Aorta (tissue), 5 donors: Measurements from ENCODE around the gene MAD2L2. TPM values are rescaled to one million over a fixed set of nuclear protein-coding genes. Genes with fewer than 3 reads are reported as not detected.

Experiments
- ATAC-seq: fragments of 200-7000 bp; cut with Tn5 transposase; one replicate; pipeline ENCODE4 v1.9.1; 2022; ENCODE audit warnings: moderate library complexity; ENCODE audit not compliant: low FRiP score
- DNase-seq, 2 donors: peaks; one replicate each; pipeline ENCODE4 v3.0.0-alpha.2; 2020
- H3K27ac ChIP-seq, 2 donors: one replicate each; pipeline ENCODE4 v1.5.1; 2013; ENCODE audit warnings: low read length in 2 of 2, mild to moderate bottlenecking in 2 of 2, moderate library complexity in 2 of 2, control low read depth in 1 of 2, inconsistent platforms in 1 of 2, low read depth in 1 of 2
- H3K27me3 ChIP-seq, 2 donors: one replicate each; pipeline ENCODE4 v1.6.1; 2013; ENCODE audit warnings: control low read depth in 1 of 2, low read length in 1 of 2, mild to moderate bottlenecking in 1 of 2, moderate library complexity in 1 of 2; ENCODE audit not compliant: insufficient read depth in 2 of 2, control insufficient read depth in 1 of 2
- H3K36me3 ChIP-seq, 2 donors: one replicate each; pipeline ENCODE4 v1.6.1; 2013; ENCODE audit warnings: control low read depth in 1 of 2, low read length in 1 of 2, mild to moderate bottlenecking in 1 of 2; ENCODE audit not compliant: insufficient read depth in 2 of 2, control insufficient read depth in 1 of 2
- H3K4me1 ChIP-seq, 2 donors: one replicate each; pipeline ENCODE4 v1.6.1; 2013; ENCODE audit warnings: low read length in 2 of 2, control low read depth in 1 of 2, mild to moderate bottlenecking in 1 of 2, moderate library complexity in 1 of 2; ENCODE audit not compliant: insufficient read depth in 2 of 2, control insufficient read depth in 1 of 2
- H3K4me3 ChIP-seq, 2 donors: one replicate each; pipeline ENCODE4 v1.5.1; 2013; ENCODE audit warnings: low read length in 2 of 2, control low read depth in 1 of 2, mild to moderate bottlenecking in 1 of 2
- H3K9me3 ChIP-seq: one replicate; pipeline ENCODE4 v1.6.1; 2013; ENCODE audit warnings: mild to moderate bottlenecking, low read length; ENCODE audit not compliant: control insufficient read depth
- WGBS, 2 donors: extraction: QIAGEN DNeasy Blood & Tissue Kit; methylation state at CpG; one replicate each; pipeline ENCODE4 v1.1.7; 2013; 5-methylcytosine and 5-hydroxymethylcytosine counted together
- intact Hi-C, 2 donors: fragments of 100-400 bp; cut with DNase I; formaldehyde crosslinking; loops; one replicate each; pipeline versions ENCODE4 v1.14.2 to v1.15.0; 2022
- polyA plus RNA-seq, 2 donors: library from polyadenylated mRNA; stranded (reverse); fragments of 200-250 nt; gene quantifications; one replicate each; pipeline ENCODE4 v1.2.3, GENCODE V29; 2013
- total RNA-seq, 2 donors: library from RNA; stranded (reverse); fragmentation: NEBNext Ultra II Directional; extraction: Animal tissue kit (Norgen Biotek cat#: 25700); gene quantifications; one replicate each; pipeline ENCODE4 v1.2.1, GENCODE V29; 2021
- donor health status: healthy with polysubstance abuse.
- donor health status: Bipolar disorder and iron deficiency.
- donor health status: DM: no; HTN: no; CAD: no.
- donor health status: DM: no; HTN: no; CAD: no.
- donor health status: DM: yes; HTN: yes; CAD: no.

MAD2L2 gene
- total and polyA plus RNA-seq, 4 donors: 23.4 to 41.8 (median 24.6) TPM

DNA sequence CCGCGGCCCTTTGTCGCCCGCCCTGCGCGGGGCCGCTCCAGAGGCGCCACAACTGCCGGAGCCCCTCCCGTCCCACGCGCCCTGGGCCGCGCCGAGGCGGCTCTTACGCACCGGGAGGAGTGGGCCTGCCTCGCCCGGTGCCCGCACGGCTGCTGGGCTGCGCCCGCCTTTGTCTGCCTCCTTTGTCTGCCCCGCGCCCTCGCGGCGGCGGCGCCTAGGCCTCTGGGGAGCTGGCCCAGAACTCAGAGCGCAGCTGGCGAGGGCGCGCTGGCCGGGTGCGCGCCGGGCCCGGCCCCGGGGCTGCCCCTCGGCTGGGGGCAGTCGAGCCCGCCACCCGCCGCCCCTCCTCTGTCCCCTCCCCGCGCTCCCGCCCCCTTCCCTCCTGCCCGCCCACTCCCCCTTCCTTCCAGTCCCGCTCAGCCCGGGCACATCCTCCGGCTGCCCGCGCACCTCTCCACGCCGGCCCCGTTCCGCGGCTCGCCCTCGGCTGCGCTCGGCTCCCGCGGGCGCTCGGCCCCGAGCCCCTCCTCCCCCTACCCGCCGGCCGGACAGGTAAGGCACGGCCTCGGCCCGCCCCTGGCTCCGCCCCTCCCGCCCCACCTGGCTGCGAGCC, 10.5 kb upstream of the MAD2L2 start, which contains the start of gene DRAXIN:
TSS of gene DRAXIN (plus strand) at position 409 of the 613 bp plus-strand sequence. CDS start 14,549 bp downstream, outside the sequence.
- no peaks in the 10 kb centered on the region for H3K9me3 ChIP-seq
- H3K4me3 ChIP-seq: no peak within 1 kb of the TSS
- WGBS, 2 donors: 0 to 1% methylated on average over 32 to 78 of the region's 78 CpGs
- no peaks in the 10 kb centered on the region for H3K36me3 ChIP-seq
- intact Hi-C loops: no loop called here
- H3K27me3 ChIP-seq: no peaks in the 10 kb centered on the region
- ATAC-seq (no peak), DNase-seq (no peak)
- H3K27ac ChIP-seq: no peak within 1 kb of the TSS
- H3K4me1 ChIP-seq: no peaks in the 10 kb centered on the region

DNA sequence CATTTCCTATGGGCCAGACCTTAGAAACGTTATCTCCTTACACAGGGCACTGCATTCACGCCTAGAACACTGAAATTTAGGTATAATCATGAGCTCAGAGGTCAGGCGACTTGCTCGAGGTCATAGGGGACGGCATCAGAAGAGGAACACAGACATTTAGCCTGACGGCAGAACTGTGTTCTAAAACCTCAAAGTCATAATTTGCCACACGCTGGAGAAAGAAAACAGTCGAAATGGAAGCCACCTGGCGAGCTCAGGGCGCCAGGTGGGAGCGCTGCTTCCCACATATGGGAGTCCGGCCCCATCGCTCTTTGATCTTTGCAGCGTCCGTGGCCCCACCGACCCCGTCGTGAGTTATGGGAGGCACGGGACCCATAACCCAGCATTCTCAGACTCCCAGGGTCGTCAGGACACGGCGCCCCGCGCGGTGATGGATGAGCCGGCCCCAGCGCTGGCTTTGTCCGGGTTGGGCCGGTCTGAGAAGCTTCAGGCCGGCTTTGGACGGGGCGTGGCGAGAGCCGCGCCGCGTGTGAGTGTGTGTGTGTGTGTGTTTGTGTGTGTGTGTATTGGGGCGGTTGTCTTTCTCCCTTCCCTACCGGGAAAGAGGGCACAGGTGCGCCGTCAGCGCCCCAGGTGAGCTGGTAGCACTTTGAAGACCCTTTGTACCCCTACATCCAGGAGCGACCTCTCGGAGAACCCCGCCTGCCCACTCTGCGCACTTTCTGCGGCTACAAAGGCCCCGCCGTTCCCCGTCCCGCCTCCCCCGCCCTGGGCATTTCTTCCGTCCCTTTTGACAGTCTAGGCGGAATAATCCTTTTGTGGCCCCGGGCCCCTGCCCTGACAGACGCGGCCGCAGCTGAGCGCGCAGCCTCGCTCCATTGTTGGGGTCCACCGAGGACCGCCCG, 9.7 kb upstream of the MAD2L2 start:
- intact Hi-C loops: no loop called here
- no peak overlapping the region for H3K27ac ChIP-seq
- no peaks in the 10 kb centered on the region for H3K27me3 ChIP-seq
- H3K36me3 ChIP-seq: no peaks in the 10 kb centered on the region
- DNase-seq: no peak
- no peaks in the 10 kb centered on the region for H3K9me3 ChIP-seq
- no peak for ATAC-seq
- H3K4me3 ChIP-seq: no peak overlapping the region
- WGBS, 2 donors: 8 to 12% methylated on average over 59 to 64 of the region's 64 CpGs
- no peaks in the 10 kb centered on the region for H3K4me1 ChIP-seq

DNA sequence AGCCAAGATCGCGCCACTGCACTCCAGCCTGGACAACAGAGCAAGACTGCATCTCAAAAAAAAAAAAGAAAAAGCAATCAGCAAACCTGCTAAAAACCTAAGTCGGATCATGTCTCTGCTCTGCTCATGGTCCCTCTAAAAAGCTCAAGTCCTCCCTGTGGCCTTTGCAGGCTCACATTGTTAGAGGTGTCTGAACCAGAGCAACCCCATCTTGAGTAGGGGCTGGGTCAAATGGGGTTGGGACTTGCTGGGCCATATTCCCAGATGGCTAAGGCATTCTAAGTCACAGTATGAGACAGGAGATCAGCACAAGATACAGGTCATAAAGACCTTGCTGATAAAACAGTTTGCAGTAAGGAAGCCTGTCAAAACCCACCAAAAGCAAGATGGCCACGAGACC, 7.6 kb upstream of the MAD2L2 start:
- DNase-seq (no peak), ATAC-seq (no peak)
- intact Hi-C loops: no loop called here
- H3K36me3 ChIP-seq: no peaks in the 10 kb centered on the region
- H3K27ac ChIP-seq: no peak overlapping the region
- H3K4me3 ChIP-seq: no peak overlapping the region
- H3K27me3 ChIP-seq: no peaks in the 10 kb centered on the region
- H3K4me1 ChIP-seq: no peaks in the 10 kb centered on the region
- WGBS, 2 donors: 96 to 97% methylated on average over 4 of the region's 4 CpGs
- H3K9me3 ChIP-seq: no peaks in the 10 kb centered on the region

DNA sequence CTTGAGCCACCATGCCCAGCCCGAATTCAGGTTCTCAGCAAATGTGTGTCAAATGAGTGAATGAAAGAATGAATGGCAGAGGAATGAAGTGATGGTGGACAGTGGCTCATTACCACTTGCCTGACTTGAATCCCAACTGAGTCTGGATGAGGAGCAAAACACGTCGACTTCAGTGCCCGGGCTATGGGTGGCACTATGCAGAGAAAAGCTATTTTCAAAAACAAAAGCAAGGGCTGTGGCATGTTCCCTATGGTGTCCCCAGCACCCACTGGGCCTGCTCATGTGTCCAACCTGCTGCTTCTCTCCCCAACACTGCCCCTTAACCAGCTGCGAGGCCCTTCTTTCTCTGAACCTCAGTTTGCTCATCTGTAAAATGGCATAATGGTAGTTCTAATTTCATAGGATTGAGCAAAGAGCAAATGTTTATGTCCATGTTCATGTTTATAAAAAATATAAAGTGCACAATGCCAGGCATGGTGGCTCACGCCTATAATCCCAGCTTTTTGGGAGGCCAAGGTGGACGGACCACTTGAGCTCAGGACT, 4.3 kb upstream of the MAD2L2 start:
- Histone ChIP-seq H3K4me1 (no peaks in the 10 kb centered on the region), H3K36me3 (no peaks in the 10 kb centered on the region), H3K9me3 (no peaks in the 10 kb centered on the region), H3K4me3 (no peak overlapping the region), H3K27ac (no peak overlapping the region), H3K27me3 (no peaks in the 10 kb centered on the region)
- WGBS, 2 donors: 90% methylated on average over 7 of the region's 7 CpGs
- ATAC-seq (no peak), DNase-seq (no peak)
- intact Hi-C loops: no loop called here

DNA sequence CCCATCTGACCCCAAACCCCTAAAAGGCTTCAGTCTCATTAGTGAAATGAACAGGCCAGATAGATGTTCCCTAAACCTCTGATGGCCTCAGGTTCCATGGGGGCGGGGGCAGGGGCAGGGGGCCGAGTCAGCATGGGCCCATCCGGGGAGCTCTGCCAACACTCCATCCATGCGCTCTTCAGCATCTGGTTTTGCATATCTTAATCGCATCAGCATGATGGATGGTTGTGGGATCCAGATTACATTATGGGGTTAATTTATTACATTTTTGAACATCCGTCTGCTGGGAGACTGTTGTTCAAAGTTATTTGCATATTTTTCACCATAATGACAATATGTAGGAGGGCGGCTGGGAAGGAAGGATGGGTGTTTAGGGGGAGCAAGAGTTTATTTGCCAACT, 3.1 kb upstream of the MAD2L2 start:
- Histone ChIP-seq H3K9me3 (no peaks in the 10 kb centered on the region), H3K27ac (no peak overlapping the region), H3K4me3 (no peak overlapping the region), H3K36me3 (no peaks in the 10 kb centered on the region), H3K27me3 (no peaks in the 10 kb centered on the region), H3K4me1 (no peaks in the 10 kb centered on the region)
- DNase-seq (no peak), ATAC-seq (no peak)
- intact Hi-C loops: loop anchor here in 1 of 2 donors (5.0 kb wide), 1 partner anchor 103 kb away; no protein-coding TSS in a partner anchor
- WGBS, 2 donors: 69 to 70% methylated on average over 7 of the region's 7 CpGs

DNA sequence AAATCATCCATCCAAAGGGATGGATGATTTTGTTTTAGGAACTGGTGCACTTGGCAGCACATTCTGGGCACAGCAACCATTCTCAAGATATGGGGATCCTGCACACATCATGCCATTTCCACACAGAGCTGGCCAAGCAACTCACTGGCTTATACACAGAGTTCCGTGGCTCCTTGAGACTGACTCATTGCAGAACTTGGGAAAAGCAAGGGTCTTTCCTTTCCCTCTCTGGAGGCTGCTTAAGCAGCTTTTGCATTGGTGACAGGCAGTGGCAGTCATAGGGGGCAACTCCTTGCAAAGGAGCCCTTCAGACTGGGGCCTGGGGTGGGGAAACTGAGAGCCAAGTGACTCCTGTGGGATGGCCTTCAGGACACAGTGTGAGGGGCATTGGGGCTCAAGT, 1.9 kb upstream of the MAD2L2 start:
- no peak overlapping the region for H3K27ac ChIP-seq
- H3K4me3 ChIP-seq: no peak overlapping the region
- DNase-seq (no peak), ATAC-seq (no peak)
- H3K36me3 ChIP-seq: no peaks in the 10 kb centered on the region
- no peaks in the 10 kb centered on the region for H3K9me3 ChIP-seq
- H3K27me3 ChIP-seq: no peaks in the 10 kb centered on the region
- H3K4me1 ChIP-seq: no peaks in the 10 kb centered on the region
- intact Hi-C loops: loop anchor here in 1 of 2 donors (5.0 kb wide), 1 partner anchor 105 kb away; no protein-coding TSS in a partner anchor
- 8 to 14% methylated on average over 1 of the region's 1 CpG for WGBS, 2 donors

DNA sequence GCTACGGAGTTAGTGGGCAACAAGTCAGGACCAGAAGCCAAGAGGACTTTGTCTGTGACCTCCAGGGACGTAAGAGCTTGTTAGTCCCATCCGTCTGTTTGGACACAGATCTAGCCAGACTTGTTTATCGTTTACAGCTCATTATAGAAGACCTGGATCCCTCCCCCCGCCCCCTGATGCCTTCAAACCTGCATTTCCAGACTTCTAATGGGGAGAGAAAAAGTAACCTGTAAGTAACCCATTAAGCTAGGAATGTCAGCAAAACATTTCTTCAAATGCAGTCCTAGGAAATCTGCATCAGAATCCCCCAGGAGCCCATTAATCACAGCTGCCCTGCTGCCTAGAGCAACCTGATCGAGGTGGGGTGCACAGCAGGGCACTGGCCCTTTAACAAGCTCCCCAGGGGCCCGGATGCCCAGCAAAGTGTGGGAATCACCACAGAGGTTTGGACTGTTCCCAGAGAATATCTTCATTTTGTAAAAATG, 1.4 kb upstream of the MAD2L2 start:
- 39 to 46% methylated on average over 7 of the region's 7 CpGs for WGBS, 2 donors

DNA sequence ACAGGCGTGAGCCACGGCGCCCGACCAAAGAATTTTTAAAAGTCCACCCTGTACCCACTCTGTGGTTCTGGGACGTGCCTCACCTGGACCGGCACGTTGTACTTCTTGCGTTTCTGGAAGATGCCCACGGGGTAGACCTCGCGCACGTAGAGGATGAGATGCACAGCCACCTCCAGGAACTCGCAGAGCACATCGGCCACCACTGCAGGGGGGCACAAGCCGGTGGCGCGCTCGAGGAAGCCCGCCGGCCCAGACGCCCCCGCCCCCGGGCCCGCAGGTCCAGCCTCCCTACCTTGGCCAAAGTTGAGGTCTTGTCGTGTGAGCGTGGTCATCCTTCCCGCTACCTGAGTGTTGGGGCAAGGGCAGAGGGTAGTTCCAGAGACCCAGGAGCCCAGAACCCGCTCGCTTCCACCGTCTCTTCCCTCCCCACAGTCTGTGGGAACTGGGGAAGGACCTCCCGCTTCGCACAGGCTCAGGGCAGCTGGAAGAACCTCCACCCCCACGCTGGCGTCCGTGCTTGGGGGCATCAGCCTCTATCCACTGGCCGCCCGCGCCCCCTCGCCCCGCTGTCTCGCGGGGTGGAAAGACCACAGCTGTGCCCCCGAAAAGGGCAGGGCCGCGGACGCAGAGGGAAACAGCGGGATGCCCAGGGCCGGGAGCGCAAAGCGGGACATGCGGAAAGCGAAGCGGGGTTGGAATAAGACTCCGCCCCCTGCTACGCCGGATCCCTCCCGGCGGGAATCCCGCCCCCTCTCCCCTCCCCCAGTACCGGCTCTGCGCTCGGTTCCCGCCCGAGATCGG, 478 bp downstream of the MAD2L2 start:
- intact Hi-C loops: loop anchor here in 1 of 2 donors (5.0 kb wide), 1 partner anchor 107 kb away; no protein-coding TSS in a partner anchor
- ATAC-seq (peak; percentile 54), DNase-seq (peak in 1 of 2 donors; percentile 85)

More for the DNA sequence above, 1.4 kb upstream of the MAD2L2 start:
- no peaks in the 10 kb centered on the region for H3K36me3 ChIP-seq
- DNase-seq (no peak), ATAC-seq (no peak)
- H3K4me1 ChIP-seq: no peaks in the 10 kb centered on the region
- H3K27ac ChIP-seq: no peak overlapping the region
- H3K27me3 ChIP-seq: no peaks in the 10 kb centered on the region
- intact Hi-C loops: loop anchor here in 1 of 2 donors (5.0 kb wide), 1 partner anchor 105 kb away; no protein-coding TSS in a partner anchor
- H3K9me3 ChIP-seq: no peaks in the 10 kb centered on the region
- H3K4me3 ChIP-seq: no peak overlapping the region

More for the DNA sequence above, 478 bp downstream of the MAD2L2 start:
- Histone ChIP-seq H3K27me3 (no peaks in the 10 kb centered on the region), H3K36me3 (peaks cover 0 to under 1% of the 10 kb centered on the region in 2 donors), H3K4me1 (no peaks in the 10 kb centered on the region), H3K9me3 (no peaks in the 10 kb centered on the region), H3K4me3 (peak overlapping the region; percentile 71 to 88), H3K27ac (peak overlapping the region in 1 of 2 donors; percentile 22)
- 7 to 8% methylated on average over 54 to 65 of the region's 65 CpGs for WGBS, 2 donors
